GM12872 (cell line): ENCODE measurements around the gene ETNK1.

Experiments
- CTCF ChIP-seq: IDR thresholded peaks from 3 replicates; pipeline ENCODE4 v1.5.1; 2011; ENCODE audit warnings: low read depth, mild to moderate bottlenecking, low read length, moderate library complexity; ENCODE audit not compliant: insufficient read depth

ETNK1 gene

GRCh38 chr12:22598141-22598762 lies 26.7 kb upstream of the ETNK1 start:
- no peak for TF ChIP-seq CTCF

GRCh38 chr12:22598763-22599161 lies 26.2 kb upstream of the ETNK1 start:
- TF ChIP-seq CTCF, result no peak

GRCh38 chr12:22600181-22600580 lies 24.8 kb upstream of the ETNK1 start:
- TF ChIP-seq CTCF, result no peak

- no peak for TF ChIP-seq CTCF
Observed at GRCh38 chr12:22609501-22609900, 15.5 kb upstream of the ETNK1 start.

GRCh38 chr12:22610131-22610530 lies 14.8 kb upstream of the ETNK1 start:
- TF ChIP-seq CTCF, result no peak

- no peak for TF ChIP-seq CTCF
Observed at GRCh38 chr12:22615963-22616501, 8.9 kb upstream of the ETNK1 start.

GRCh38 chr12:22617630-22618029 lies 7.3 kb upstream of the ETNK1 start:
- no peak for TF ChIP-seq CTCF
